ENCODE measurements around the gene PIBF1.
"Not testable (repeated sequence)": the region's sequence is repeated elsewhere in the genome, so short reads cannot be mapped to it uniquely, and the experiment has no call there.

The PIBF1 gene

GRCh38 chr13:72911981-72912380, 130.0 kb downstream of the PIBF1 start:
- DNase-seq (ENCODE audit: low spot score), result no peak

GRCh38 chr13:72920097-72920496, 138.2 kb downstream of the PIBF1 start:
- DNase-seq (ENCODE audit: low spot score), result peak; percentile 23

- DNase-seq (ENCODE audit: low spot score), result no peak
Observed at GRCh38 chr13:72931311-72931710, 149.4 kb downstream of the PIBF1 start.

GRCh38 chr13:72932250-72932649, 150.3 kb downstream of the PIBF1 start:
- no peak for DNase-seq (ENCODE audit: low spot score)

GRCh38 chr13:72946267-72946666, 164.3 kb downstream of the PIBF1 start:
- DNase-seq (ENCODE audit: low spot score), result not testable (repeated sequence)

- no peak for DNase-seq (ENCODE audit: low spot score)
Observed at GRCh38 chr13:72952529-72953141, 170.7 kb downstream of the PIBF1 start.

GRCh38 chr13:72953391-72953965, 171.5 kb downstream of the PIBF1 start:
- no peak for DNase-seq (ENCODE audit: low spot score)

- no peak for DNase-seq (ENCODE audit: low spot score)
Observed at GRCh38 chr13:72959643-72960042, 177.7 kb downstream of the PIBF1 start.

GRCh38 chr13:72960114-72960513, 178.2 kb downstream of the PIBF1 start:
- DNase-seq (ENCODE audit: low spot score), result no peak

GRCh38 chr13:72960541-72960940, 178.6 kb downstream of the PIBF1 start:
- DNase-seq (ENCODE audit: low spot score), result no peak

- DNase-seq (ENCODE audit: low spot score), result no peak
Observed at GRCh38 chr13:72963762-72964161, 181.8 kb downstream of the PIBF1 start.

GRCh38 chr13:72970301-72970880, 188.5 kb downstream of the PIBF1 start:
- no peak for DNase-seq (ENCODE audit: low spot score)

- no peak for DNase-seq (ENCODE audit: low spot score)
Observed at GRCh38 chr13:72970956-72971355, 189.0 kb downstream of the PIBF1 start.

GRCh38 chr13:72973234-72973633, 191.3 kb downstream of the PIBF1 start:
- no peak for DNase-seq (ENCODE audit: low spot score)

GRCh38 chr13:72983085-72983768, 201.3 kb downstream of the PIBF1 start:
- peak; percentile 25 for DNase-seq (ENCODE audit: low spot score)

- DNase-seq (ENCODE audit: low spot score), result no peak
Observed at GRCh38 chr13:72985610-72986009, 203.7 kb downstream of the PIBF1 start.

GRCh38 chr13:72986197-72986596, 204.3 kb downstream of the PIBF1 start:
- DNase-seq (ENCODE audit: low spot score), result no peak

- no peak for DNase-seq (ENCODE audit: low spot score)
Observed at GRCh38 chr13:72990953-72991352, 209.0 kb downstream of the PIBF1 start.

- DNase-seq (ENCODE audit: low spot score), result no peak
Observed at GRCh38 chr13:72998012-72998411, 216.1 kb downstream of the PIBF1 start.

- no peak for DNase-seq (ENCODE audit: low spot score)
Observed at GRCh38 chr13:73000027-73000674, 218.2 kb downstream of the PIBF1 start.

GRCh38 chr13:73001971-73002370, 220.0 kb downstream of the PIBF1 start:
- DNase-seq (ENCODE audit: low spot score), result no peak

- DNase-seq (ENCODE audit: low spot score), result no peak
Observed at GRCh38 chr13:73011751-73012150, 229.8 kb downstream of the PIBF1 start.

- DNase-seq (ENCODE audit: low spot score), result no peak
Observed at GRCh38 chr13:73015805-73016204, 233.9 kb downstream of the PIBF1 start.
